Fibroblast of mammary gland (primary cell): ENCODE measurements around the gene RNU1-2.
"Not testable (repeated sequence)": the region's sequence is repeated elsewhere in the genome, so short reads cannot be mapped to it uniquely, and the experiment has no call there.

Experiments used
- DNase-seq: peaks from one replicate; pipeline ENCODE4 v3.0.0-alpha.2; 2010; ENCODE audit warnings: low read depth
- H3K4me3 ChIP-seq: 2 replicates; pipeline ENCODE4 v1.5.1; 2011; ENCODE audit warnings: low read depth, mild to moderate bottlenecking, low read length, moderate library complexity; ENCODE audit not compliant: control insufficient read depth
- CTCF ChIP-seq: conservative IDR thresholded peaks from 2 replicates; pipeline ENCODE4 v1.5.1; 2011; ENCODE audit warnings: low read depth, low read length, inconsistent platforms; ENCODE audit not compliant: control insufficient read depth, insufficient read depth

The RNU1-2 gene

GRCh38 chr1:16906873-16907272, 11.1 kb downstream of the RNU1-2 start:
- no peak for TF ChIP-seq CTCF
- H3K4me3 ChIP-seq = no peak overlapping the region
- DNase-seq = no peak

- no peak for TF ChIP-seq CTCF
- no peak for DNase-seq
- H3K4me3 ChIP-seq = no peak overlapping the region
Measured at GRCh38 chr1:16907870-16908758, 12.3 kb downstream of the RNU1-2 start.

GRCh38 chr1:16911851-16912721, 16.3 kb downstream of the RNU1-2 start:
- not testable (repeated sequence) for H3K4me3 ChIP-seq, DNase-seq

- not testable (repeated sequence) for DNase-seq, H3K4me3 ChIP-seq
Measured at GRCh38 chr1:16912742-16913141, 17.0 kb downstream of the RNU1-2 start.

GRCh38 chr1:16913181-16913832, 17.5 kb downstream of the RNU1-2 start:
- peak overlapping the region; percentile 57 for H3K4me3 ChIP-seq
- no peak for DNase-seq
- TF ChIP-seq CTCF = no peak

- TF ChIP-seq CTCF = no peak
- peak overlapping the region; percentile 72 for H3K4me3 ChIP-seq
- peak; percentile 93 for DNase-seq
Measured at GRCh38 chr1:16913833-16914662, 18.3 kb downstream of the RNU1-2 start.

- not testable (repeated sequence) for DNase-seq
- peak overlapping the region; percentile 72 for H3K4me3 ChIP-seq
Measured at GRCh38 chr1:16914928-16915626, 19.3 kb downstream of the RNU1-2 start.
